Daoy (cell line): ENCODE measurements around the gene SHISA9. TPM values are rescaled to one million over a fixed set of nuclear protein-coding genes. Genes with fewer than 3 reads are reported as not detected.

Experiments
- DNase-seq: peaks from one replicate; pipeline ENCODE4 v3.0.0-alpha.2; 2015; ENCODE audit warnings: low read depth
- total RNA-seq: library from RNA; depleted of rRNA; stranded (reverse); fragments of >200 nt; shearing (Covaris generic); gene quantifications from 2 replicates; pipeline ENCODE4 v1.2.3, GENCODE V29; 2014

Gene SHISA9
- total RNA-seq, 1 experiment from 2014 or later = 0.46 TPM

- DNase-seq = no peak
Measured at GRCh38 chr16:13014476-13014875, 113.1 kb downstream of the SHISA9 start.

- DNase-seq = no peak
Measured at GRCh38 chr16:13018026-13018425, 116.6 kb downstream of the SHISA9 start.

GRCh38 chr16:13021996-13022395 lies 120.6 kb downstream of the SHISA9 start:
- no peak for DNase-seq

- no peak for DNase-seq
Measured at GRCh38 chr16:13029786-13030185, 128.4 kb downstream of the SHISA9 start.

GRCh38 chr16:13030769-13031168 lies 129.4 kb downstream of the SHISA9 start:
- DNase-seq = no peak

- DNase-seq = no peak
Measured at GRCh38 chr16:13032911-13033310, 131.5 kb downstream of the SHISA9 start.

GRCh38 chr16:13036600-13036999 lies 135.2 kb downstream of the SHISA9 start:
- peak; percentile 7 for DNase-seq

GRCh38 chr16:13038591-13038990 lies 137.2 kb downstream of the SHISA9 start:
- DNase-seq = no peak

GRCh38 chr16:13039526-13039925 lies 138.1 kb downstream of the SHISA9 start:
- DNase-seq = no peak

GRCh38 chr16:13041180-13041579 lies 139.8 kb downstream of the SHISA9 start:
- DNase-seq = no peak

GRCh38 chr16:13041646-13042290 lies 140.4 kb downstream of the SHISA9 start:
- DNase-seq = no peak

- no peak for DNase-seq
Measured at GRCh38 chr16:13042291-13042685, 140.9 kb downstream of the SHISA9 start.

GRCh38 chr16:13046061-13046821 lies 144.8 kb downstream of the SHISA9 start:
- no peak for DNase-seq

GRCh38 chr16:13047276-13047675 lies 145.9 kb downstream of the SHISA9 start:
- DNase-seq = no peak

- DNase-seq = no peak
Measured at GRCh38 chr16:13049688-13050087, 148.3 kb downstream of the SHISA9 start.

GRCh38 chr16:13052431-13052830 lies 151.0 kb downstream of the SHISA9 start:
- no peak for DNase-seq

- DNase-seq = no peak
Measured at GRCh38 chr16:13055480-13055879, 154.1 kb downstream of the SHISA9 start.

GRCh38 chr16:13056607-13057006 lies 155.2 kb downstream of the SHISA9 start:
- no peak for DNase-seq

- no peak for DNase-seq
Measured at GRCh38 chr16:13060932-13061331, 159.5 kb downstream of the SHISA9 start.

GRCh38 chr16:13061691-13062090 lies 160.3 kb downstream of the SHISA9 start:
- no peak for DNase-seq

GRCh38 chr16:13062219-13062618 lies 160.8 kb downstream of the SHISA9 start:
- no peak for DNase-seq

- DNase-seq = no peak
Measured at GRCh38 chr16:13063457-13063856, 162.1 kb downstream of the SHISA9 start.

- no peak for DNase-seq
Measured at GRCh38 chr16:13064821-13065220, 163.4 kb downstream of the SHISA9 start.
